ENCODE results near the gene KREMEN1.

Gene KREMEN1

GRCh38 chr22:29133603-29134133, 60.8 kb downstream of the KREMEN1 start:
- DNase-seq, result no peak
- TF ChIP-seq POLR2A (IDR thresholded peaks at IDR 0.05; ENCODE audit: low read length), result no peak
- TF ChIP-seq GATA1 (IDR thresholded peaks at IDR 0.05; ENCODE audit: low read depth, low read length), result no peak

DNA sequence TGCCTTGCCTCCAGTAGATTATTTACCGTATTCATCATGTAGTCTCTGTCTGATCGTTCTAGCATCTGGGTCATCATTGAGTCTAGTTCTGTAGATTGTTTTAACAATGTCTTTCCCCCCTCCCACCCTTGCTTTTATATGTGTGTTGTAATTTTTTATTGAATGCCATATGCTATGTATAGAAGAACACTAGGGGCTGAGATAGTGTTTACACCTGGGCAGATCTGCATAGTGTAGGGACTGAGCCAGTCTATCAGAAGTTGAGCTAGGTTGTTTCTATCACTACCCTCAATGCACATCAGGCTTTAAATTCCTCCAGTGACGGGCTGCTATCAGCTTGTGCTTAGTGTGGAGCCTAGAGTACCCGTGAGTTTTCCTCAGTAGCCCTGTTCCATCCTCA, 61.6 kb downstream of the KREMEN1 start:
- DNase-seq, result no peak
- no peak for TF ChIP-seq GATA1 (IDR thresholded peaks at IDR 0.05; ENCODE audit: low read depth, low read length)
- TF ChIP-seq POLR2A (IDR thresholded peaks at IDR 0.05; ENCODE audit: low read length), result no peak

GRCh38 chr22:29136782-29137700, 64.2 kb downstream of the KREMEN1 start:
- no peak for DNase-seq
- TF ChIP-seq GATA1 (IDR thresholded peaks at IDR 0.05; ENCODE audit: low read depth, low read length) (no peak), POLR2A (IDR thresholded peaks at IDR 0.05; ENCODE audit: low read length) (no peak)

GRCh38 chr22:29138556-29139305, 65.9 kb downstream of the KREMEN1 start:
- TF ChIP-seq POLR2A (IDR thresholded peaks at IDR 0.05; ENCODE audit: low read length) (no peak), GATA1 (IDR thresholded peaks at IDR 0.05; ENCODE audit: low read depth, low read length) (no peak)
- no peak for DNase-seq

GRCh38 chr22:29139965-29140782, 67.3 kb downstream of the KREMEN1 start:
- TF ChIP-seq GATA1 (IDR thresholded peaks at IDR 0.05; ENCODE audit: low read depth, low read length), result no peak
- no peak for TF ChIP-seq POLR2A (IDR thresholded peaks at IDR 0.05; ENCODE audit: low read length)

DNA sequence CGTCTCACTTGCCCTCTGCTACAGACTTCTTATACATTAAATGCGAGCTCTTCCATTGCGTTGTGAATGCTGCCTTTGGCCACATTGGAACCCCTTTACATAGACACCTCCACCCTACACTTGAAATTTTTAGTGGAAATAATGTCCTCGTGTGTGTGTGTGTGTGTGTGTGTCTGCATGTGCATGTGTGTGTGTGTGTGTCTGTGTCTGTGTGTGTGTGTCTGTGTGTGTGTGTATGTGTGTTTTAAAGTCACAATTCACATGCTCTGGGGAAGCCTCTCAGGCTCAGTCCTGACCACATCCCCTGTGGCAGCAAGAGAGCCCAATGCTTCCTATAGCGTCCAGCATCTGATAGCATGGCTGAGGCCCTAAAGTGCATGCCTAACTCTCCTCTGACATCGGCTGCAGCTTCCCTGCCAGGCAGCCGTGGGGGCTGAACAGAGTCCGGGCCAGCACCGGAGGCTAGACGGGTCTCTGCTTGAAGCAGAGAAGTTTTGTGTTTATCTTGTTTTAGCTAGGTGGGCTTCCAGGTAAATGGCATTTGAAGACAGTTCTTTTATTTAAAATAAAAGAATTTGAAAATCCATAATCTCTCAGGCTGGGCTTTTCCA, 68.3 kb downstream of the KREMEN1 start:
- no peak for DNase-seq
- TF ChIP-seq GATA1 (IDR thresholded peaks at IDR 0.05; ENCODE audit: low read depth, low read length), result no peak
- TF ChIP-seq POLR2A (IDR thresholded peaks at IDR 0.05; ENCODE audit: low read length), result no peak

More at GRCh38 chr22:29139965-29140782, 67.3 kb downstream of the KREMEN1 start:
- DNase-seq, result no peak

DNA sequence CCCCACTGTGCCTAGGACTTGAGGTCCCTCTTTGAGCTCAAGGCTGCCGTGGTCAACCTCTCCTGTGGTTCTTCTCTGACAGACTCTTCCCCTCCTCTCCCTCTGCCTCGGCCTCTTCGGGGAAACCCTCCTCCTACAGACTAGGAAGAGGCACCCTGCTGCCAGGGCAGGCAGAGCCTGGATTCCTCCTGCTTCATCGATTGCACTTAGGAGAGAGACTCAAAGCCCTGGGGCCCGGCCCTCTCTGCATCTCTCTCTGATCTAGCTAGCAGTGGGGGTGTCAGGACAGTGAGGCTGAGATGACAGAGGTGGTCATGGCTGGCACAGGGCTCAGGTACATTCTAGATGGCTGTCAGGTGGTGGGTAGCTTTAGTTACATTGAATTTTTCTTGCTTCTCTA, 69.3 kb downstream of the KREMEN1 start:
- no peak for DNase-seq
- TF ChIP-seq GATA1 (IDR thresholded peaks at IDR 0.05; ENCODE audit: low read depth, low read length), result no peak
- TF ChIP-seq POLR2A (IDR thresholded peaks at IDR 0.05; ENCODE audit: low read length), result no peak

- DNase-seq, result no peak
- TF ChIP-seq POLR2A (IDR thresholded peaks at IDR 0.05; ENCODE audit: low read length) (no peak), GATA1 (IDR thresholded peaks at IDR 0.05; ENCODE audit: low read depth, low read length) (no peak)
Observed at GRCh38 chr22:29143941-29144785, 71.3 kb downstream of the KREMEN1 start.

DNA sequence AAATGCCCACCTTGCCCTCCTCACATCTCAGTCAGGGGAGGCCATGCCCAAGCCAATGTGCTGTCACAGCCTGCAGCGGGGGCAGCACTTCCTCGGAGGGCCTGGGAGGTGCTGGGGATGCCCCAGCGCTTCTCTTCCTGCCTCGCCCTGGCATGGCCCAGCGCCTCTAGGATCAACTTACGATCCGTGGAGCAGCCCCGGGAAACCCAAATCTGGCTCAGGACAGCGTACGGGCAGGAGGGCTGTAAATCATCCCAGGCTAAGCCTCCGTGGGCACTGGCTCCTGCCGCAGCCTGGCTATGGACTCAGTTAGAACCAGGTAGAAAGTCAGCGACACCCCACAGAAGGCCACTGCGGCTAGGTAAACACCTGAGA, 71.9 kb downstream of the KREMEN1 start:
- TF ChIP-seq POLR2A (IDR thresholded peaks at IDR 0.05; ENCODE audit: low read length) (no peak), GATA1 (IDR thresholded peaks at IDR 0.05; ENCODE audit: low read depth, low read length) (no peak)
- DNase-seq, result no peak

DNA sequence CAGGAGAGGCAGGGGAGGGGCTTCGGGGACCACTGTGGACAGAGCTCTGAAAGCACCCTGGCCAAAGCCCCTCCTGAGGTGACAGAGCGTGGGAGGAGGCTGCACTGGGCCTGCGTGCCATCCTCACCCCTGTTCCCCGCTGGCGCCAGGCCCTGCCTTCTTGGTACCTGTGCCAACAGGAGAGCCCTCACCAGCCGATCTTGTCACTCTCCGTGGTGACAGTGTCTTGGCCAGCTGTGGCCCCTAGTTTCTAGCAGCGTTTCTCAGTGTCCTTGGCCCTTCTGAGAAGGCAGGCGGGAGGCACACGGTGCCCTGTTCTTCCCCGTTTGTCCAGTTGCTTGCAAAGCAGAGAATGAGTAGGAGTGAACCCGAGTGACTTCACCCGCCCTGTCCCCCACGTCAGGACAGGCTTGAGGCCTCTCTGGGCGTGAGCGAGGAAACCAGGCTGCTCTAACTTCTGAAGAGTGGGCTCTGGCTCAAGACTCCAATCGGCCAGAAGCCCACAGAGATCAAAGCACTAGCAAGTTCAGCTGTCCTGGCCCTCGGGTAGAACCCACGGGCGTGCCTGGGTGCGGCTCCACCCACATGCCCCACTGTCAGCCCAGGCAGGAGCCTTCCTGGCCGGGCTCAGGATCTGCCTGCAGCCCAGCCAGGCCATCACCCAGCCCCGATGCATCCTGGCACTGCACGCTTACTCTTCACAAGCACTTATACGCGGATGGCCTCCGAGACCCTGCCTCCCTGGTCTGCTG, 72.7 kb downstream of the KREMEN1 start:
- TF ChIP-seq GATA1 (IDR thresholded peaks at IDR 0.05; ENCODE audit: low read depth, low read length) (no peak), POLR2A (IDR thresholded peaks at IDR 0.05; ENCODE audit: low read length) (no peak)
- no peak for DNase-seq

DNA sequence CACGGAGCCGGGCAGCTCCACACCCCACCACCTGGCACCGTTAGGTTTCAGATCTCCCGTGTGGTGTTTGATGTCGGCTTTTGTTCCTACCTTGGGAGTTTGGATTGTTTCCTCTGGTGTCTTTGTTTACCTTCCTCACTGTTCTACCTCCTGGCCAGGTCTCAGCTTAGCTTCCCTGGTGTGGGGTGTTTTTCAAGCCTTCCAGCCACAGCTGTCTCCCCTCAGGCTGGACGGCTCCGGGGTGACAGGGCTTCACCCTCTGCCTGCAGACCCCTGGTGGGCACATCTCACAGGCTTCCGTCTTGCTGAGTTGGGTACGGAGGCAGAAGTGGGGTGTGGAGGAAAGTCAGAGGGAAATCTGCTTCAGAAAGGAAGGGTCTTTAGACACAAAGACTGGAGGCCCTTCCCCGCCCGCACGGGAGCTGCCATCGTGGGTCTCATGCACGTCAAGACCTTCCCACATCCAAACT, 73.3 kb downstream of the KREMEN1 start:
- TF ChIP-seq POLR2A (IDR thresholded peaks at IDR 0.05; ENCODE audit: low read length) (no peak), GATA1 (IDR thresholded peaks at IDR 0.05; ENCODE audit: low read depth, low read length) (no peak)
- no peak for DNase-seq

- TF ChIP-seq GATA1 (IDR thresholded peaks at IDR 0.05; ENCODE audit: low read depth, low read length) (no peak), POLR2A (IDR thresholded peaks at IDR 0.05; ENCODE audit: low read length) (no peak)
- no peak for DNase-seq
Observed at GRCh38 chr22:29146771-29147170, 73.9 kb downstream of the KREMEN1 start.

Data from erythroblast (primary cell).